Muscle of leg (tissue), 11 donors: Measurements from ENCODE around the gene THSD4. TPM values are rescaled to one million over a fixed set of nuclear protein-coding genes. Genes with fewer than 3 reads are reported as not detected.

ENCODE experiments used
- DNase-seq: peaks from one replicate; pipeline ENCODE4 v3.0.0; 2013
- H3K27ac ChIP-seq: one replicate; pipeline ENCODE4 v1.5.1; 2013; ENCODE audit warnings: mild to moderate bottlenecking, low read length, control low read depth
- H3K27me3 ChIP-seq: one replicate; pipeline ENCODE4 v1.6.1; 2013; ENCODE audit warnings: low read length; ENCODE audit not compliant: control insufficient read depth, insufficient read depth
- H3K36me3 ChIP-seq: one replicate; pipeline ENCODE4 v1.6.1; 2013; ENCODE audit warnings: low read length; ENCODE audit not compliant: control insufficient read depth, insufficient read depth
- H3K4me1 ChIP-seq: one replicate; pipeline ENCODE4 v1.6.1; 2013; ENCODE audit warnings: low read length; ENCODE audit not compliant: control insufficient read depth, insufficient read depth
- H3K4me3 ChIP-seq: one replicate; pipeline ENCODE4 v1.5.1; 2013; ENCODE audit warnings: low read length, control low read depth
- H3K9me3 ChIP-seq: replicated peaks from 2 replicates; pipeline ENCODE4 v1.6.1; 2013; ENCODE audit warnings: low read depth, low read length; ENCODE audit not compliant: control insufficient read depth
- WGBS: methylation state at CpG from one replicate; pipeline ENCODE4 v1.1.5; 2013; ENCODE audit warnings: missing lambda C conversion rate; ENCODE audit not compliant: insufficient coverage; 5-methylcytosine and 5-hydroxymethylcytosine counted together
- polyA plus RNA-seq, 8 donors: library from polyadenylated mRNA; unstranded; fragments of 120-200 nt; gene quantifications; one replicate each; pipeline versions ENCODE4 v1.2.1 to v1.2.3, GENCODE V29; 2013; ENCODE audit warnings: inconsistent platforms in 1 of 8, low replicate concordance in 1 of 8; ENCODE audit not compliant: insufficient read length in 8 of 8, insufficient read depth in 1 of 8
- total RNA-seq: library from RNA; stranded (reverse); fragments of 120-200 nt; gene quantifications from one replicate; pipeline ENCODE4 v1.2.4, GENCODE V29; 2013

THSD4 gene
- total and polyA plus RNA-seq, 9 donors, result 17.6 to 33.8 (median 25.5) TPM

DNA sequence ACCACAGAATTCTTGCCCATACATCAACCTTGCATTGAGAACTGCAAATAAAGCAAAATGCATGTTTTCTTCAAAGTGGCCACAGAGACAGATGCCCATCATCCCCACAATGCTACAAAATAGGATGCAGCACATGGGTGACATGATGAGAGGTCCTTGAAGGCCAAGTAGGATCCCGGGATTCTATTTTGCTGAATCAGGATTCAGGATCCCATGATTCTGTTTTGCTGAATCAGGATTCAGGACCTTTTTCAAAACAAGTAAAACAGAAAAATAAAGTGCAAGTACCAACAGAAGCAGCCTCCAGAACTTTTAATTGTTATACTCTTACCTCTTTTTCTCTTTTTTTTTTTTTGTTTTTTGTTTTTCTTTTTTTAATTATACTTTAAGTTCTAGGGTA is 453.0 kb downstream of the THSD4 start:
- Histone ChIP-seq H3K27me3 (no peaks in the 10 kb centered on the region), H3K9me3 (no peaks in the 10 kb centered on the region), H3K4me3 (no peak overlapping the region), H3K4me1 (no peaks in the 10 kb centered on the region), H3K36me3 (no peaks in the 10 kb centered on the region), H3K27ac (no peak overlapping the region)
- no peak for DNase-seq
- WGBS, result no CpG with 5 or more reads among the region's 1 CpG

DNA sequence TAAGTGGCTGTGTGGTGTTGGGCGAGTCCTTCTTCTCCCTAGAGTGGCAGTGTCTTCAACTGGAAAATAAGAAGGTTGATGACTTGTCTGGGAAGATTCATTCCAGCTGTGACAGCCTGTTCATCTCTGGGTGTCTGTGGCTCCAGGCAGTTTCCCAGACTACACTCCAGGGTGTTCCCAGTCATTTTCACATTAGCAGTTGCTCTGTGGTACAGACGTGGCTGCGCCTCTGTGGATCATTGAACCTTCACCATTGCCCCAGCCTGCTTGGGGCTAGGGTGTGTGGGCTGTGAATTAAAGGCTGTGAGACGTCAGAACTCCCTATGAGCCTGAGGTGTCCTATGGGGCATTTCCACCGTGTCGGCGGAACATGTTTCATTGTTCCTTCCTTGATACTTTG is 455.5 kb downstream of the THSD4 start:
- no peaks in the 10 kb centered on the region for H3K27me3 ChIP-seq
- H3K4me1 ChIP-seq, result no peaks in the 10 kb centered on the region
- H3K36me3 ChIP-seq, result no peaks in the 10 kb centered on the region
- DNase-seq, result no peak
- no peak overlapping the region for H3K4me3 ChIP-seq
- H3K9me3 ChIP-seq, result no peaks in the 10 kb centered on the region
- 64% methylated on average over 5 of the region's 7 CpGs for WGBS
- no peak overlapping the region for H3K27ac ChIP-seq

DNA sequence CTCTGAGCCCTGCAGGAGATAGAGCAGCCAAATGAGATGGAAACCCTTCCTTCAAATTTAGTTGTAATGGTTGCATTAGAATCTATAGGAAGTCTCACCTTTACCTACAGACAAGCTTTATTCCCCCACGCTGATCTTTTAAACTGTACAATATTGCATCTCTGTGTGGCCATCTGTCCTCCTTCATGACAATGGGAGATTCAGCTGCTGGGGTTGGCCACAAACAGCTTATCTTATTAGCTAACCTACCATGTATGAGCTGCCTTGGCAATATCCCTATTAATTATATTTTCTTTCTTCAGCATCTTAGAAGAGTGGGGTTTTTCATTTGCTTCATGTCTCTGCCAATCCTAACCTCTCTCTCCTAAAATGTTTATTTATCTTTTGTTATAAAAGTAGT is 456.4 kb downstream of the THSD4 start:
- Histone ChIP-seq H3K36me3 (no peaks in the 10 kb centered on the region), H3K27me3 (no peaks in the 10 kb centered on the region), H3K4me1 (no peaks in the 10 kb centered on the region), H3K27ac (no peak overlapping the region), H3K9me3 (no peaks in the 10 kb centered on the region), H3K4me3 (no peak overlapping the region)
- no CpG with 5 or more reads among the region's 1 CpG for WGBS
- DNase-seq, result no peak

DNA sequence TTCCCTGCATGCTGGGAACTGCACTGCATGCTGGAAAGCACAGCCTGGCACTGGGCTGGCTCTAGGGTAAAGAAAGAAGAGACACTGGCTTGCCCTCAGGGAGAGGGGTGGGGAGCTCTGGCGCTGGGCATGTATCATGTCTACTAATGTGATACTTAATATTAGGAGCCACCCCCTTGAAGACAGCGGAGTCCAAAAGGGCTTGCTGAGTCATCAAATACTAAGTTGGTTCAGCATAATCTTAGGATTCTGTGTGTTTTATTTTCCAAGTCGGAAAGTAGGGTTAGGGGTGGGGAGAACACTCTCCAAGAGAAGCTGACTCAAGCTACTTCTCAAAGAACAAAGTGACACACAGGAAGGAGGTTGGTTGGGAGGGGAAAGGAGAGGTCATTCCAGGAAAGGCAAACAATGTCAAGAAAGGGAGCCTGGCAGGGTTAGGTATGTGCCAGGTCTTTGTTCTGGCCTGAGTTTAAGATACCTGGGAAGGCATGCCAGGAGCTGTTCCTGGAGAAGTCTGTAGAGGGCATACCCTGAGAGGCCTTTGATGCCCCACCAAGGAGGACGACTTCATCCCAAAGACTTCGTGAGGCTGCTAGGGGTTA is 457.3 kb downstream of the THSD4 start:
- H3K36me3 ChIP-seq, result no peaks in the 10 kb centered on the region
- no peak overlapping the region for H3K27ac ChIP-seq

DNA sequence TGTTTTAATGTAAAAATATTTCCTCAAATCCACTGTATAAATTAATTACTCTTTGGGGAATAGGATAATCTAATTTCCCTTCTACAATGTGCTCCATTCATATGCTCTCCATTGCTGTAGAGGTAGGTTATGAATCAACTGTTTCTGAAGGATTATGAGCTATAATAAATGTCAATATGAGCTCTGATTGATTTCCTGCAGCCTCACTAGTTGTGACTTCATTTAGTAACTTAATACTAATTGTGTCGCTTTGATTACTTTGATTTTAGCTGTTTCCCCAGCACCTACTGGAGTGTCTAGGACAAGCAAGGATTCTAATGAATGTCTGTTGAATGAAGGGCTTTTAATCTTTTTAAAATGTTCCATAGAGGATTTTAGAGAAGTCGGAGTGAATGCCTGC is 458.3 kb downstream of the THSD4 start:
- DNase-seq, result no peak
- no peaks in the 10 kb centered on the region for H3K9me3 ChIP-seq
- no peak overlapping the region for H3K4me3 ChIP-seq
- no peak overlapping the region for H3K27ac ChIP-seq
- no peaks in the 10 kb centered on the region for H3K4me1 ChIP-seq
- WGBS, result 17% methylated on average over 1 of the region's 2 CpGs
- H3K36me3 ChIP-seq, result no peaks in the 10 kb centered on the region
- H3K27me3 ChIP-seq, result no peaks in the 10 kb centered on the region

More for the DNA sequence above, 457.3 kb downstream of the THSD4 start:
- Histone ChIP-seq H3K9me3 (no peaks in the 10 kb centered on the region), H3K4me1 (no peaks in the 10 kb centered on the region), H3K4me3 (no peak overlapping the region), H3K27me3 (no peaks in the 10 kb centered on the region)
- no peak for DNase-seq
- WGBS, result 58% methylated on average over 3 of the region's 5 CpGs

DNA sequence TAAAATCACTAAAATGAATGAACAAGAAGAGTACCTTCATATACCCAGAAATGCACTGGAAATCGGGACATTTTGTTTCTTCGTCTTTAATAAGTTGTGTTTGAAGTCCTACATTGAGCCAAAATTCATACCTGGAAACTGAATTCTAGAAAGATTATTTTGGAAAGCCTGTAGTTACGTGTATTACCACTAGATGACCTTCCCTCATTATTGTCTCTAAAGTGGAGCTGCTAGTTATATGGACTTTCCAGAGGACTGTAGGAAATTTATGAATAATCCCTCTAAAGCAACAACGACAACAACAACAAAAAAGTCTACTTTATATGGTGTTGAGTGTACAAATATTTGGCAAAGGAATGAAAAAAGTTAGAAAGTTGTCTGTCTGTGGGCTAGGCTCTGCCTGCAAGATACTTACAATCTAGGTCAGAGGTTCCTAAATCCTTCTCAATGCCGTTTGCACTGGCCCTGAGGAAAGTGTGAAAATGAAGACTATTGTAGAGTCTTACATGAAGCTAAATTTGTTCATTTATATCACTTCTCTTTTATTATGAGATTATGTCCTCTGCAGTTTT is 460.3 kb downstream of the THSD4 start:
- no peaks in the 10 kb centered on the region for H3K4me1 ChIP-seq
- no peak for DNase-seq
- H3K27me3 ChIP-seq, result no peaks in the 10 kb centered on the region
- no peaks in the 10 kb centered on the region for H3K36me3 ChIP-seq
- no peaks in the 10 kb centered on the region for H3K9me3 ChIP-seq
- no CpG with 5 or more reads among the region's 5 CpGs for WGBS
- H3K4me3 ChIP-seq, result no peak overlapping the region
- no peak overlapping the region for H3K27ac ChIP-seq

DNA sequence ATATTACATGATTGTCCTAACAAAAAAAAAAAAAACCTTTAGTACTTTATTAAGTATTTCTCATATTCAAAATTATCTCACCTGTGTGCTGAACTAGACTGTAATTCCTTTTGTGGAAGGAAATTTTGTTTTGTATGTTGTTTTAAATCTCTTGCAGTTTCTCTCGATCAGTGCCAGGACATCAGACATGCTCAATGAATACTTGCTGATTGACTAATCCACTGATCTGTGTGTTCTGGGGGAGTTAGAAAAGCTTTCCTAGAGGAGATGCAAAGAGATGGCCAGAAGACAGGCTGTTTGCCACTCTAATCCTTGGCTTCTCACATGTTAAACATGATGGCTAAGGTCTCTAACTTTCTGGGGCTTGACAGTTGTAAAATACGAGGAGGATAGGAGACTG is 461.8 kb downstream of the THSD4 start:
- no peak for DNase-seq
- Histone ChIP-seq H3K27me3 (no peaks in the 10 kb centered on the region), H3K4me1 (no peaks in the 10 kb centered on the region), H3K9me3 (no peaks in the 10 kb centered on the region), H3K4me3 (no peak overlapping the region), H3K27ac (no peak overlapping the region), H3K36me3 (no peaks in the 10 kb centered on the region)
- 57% methylated on average over 1 of the region's 2 CpGs for WGBS

DNA sequence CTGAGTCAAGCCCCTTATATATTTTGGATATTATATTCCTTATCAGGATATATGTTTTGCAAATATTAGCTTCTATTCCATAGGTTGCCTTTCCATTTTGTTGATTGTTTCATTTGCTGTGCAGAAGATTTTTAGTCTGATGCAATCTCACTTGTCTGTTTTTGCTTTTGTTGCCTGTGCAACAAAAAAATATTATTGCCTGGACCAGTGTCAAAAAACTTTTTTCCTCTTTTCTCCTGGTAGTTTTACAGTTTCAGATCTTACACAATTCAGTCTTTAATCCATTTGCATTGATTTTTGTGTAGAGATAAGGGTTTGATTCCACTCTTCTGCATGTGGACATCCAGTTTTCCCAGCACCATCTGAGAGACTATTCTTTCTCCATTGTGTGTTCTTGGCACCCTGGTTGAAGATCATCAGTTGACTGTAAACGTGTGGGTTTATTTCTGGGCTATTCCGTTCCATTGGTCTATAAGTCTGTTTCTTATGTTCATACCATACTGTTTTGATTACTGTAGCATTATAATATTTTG is 466.2 kb downstream of the THSD4 start:
- peak; percentile 26 for DNase-seq
- WGBS, result no CpG with 5 or more reads among the region's 2 CpGs
- H3K9me3 ChIP-seq, result peaks cover 16% of the 10 kb centered on the region

DNA sequence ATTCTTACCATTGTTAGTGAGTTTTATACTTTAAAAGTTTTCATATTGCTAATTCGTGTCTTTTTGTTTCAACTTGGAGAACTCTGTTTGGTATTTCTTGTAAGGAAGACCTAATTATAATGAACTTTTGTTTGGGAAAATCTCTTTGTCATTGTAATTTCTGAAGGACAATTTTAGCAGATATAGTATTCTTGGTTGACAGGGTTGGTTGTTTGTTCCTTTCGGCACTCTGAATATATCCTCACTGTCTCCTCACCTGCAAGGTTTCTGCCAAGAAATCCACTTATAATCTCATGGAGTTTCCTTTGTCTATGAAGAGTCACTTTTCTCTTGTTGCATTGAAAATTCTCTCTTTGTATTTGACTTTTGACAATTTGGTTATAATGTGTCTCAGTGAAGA is 469.9 kb downstream of the THSD4 start:
- no peaks in the 10 kb centered on the region for H3K36me3 ChIP-seq
- no peak for DNase-seq
- no peak overlapping the region for H3K27ac ChIP-seq
- H3K27me3 ChIP-seq, result no peaks in the 10 kb centered on the region
- H3K9me3 ChIP-seq, result peaks cover 16% of the 10 kb centered on the region
- H3K4me3 ChIP-seq, result no peak overlapping the region
- no CpG with 5 or more reads among the region's 2 CpGs for WGBS
- H3K4me1 ChIP-seq, result no peaks in the 10 kb centered on the region

More for the DNA sequence above, 466.2 kb downstream of the THSD4 start:
- no peak overlapping the region for H3K4me3 ChIP-seq
- no peaks in the 10 kb centered on the region for H3K27me3 ChIP-seq
- no peaks in the 10 kb centered on the region for H3K4me1 ChIP-seq
- no peaks in the 10 kb centered on the region for H3K36me3 ChIP-seq
- H3K27ac ChIP-seq, result no peak overlapping the region

DNA sequence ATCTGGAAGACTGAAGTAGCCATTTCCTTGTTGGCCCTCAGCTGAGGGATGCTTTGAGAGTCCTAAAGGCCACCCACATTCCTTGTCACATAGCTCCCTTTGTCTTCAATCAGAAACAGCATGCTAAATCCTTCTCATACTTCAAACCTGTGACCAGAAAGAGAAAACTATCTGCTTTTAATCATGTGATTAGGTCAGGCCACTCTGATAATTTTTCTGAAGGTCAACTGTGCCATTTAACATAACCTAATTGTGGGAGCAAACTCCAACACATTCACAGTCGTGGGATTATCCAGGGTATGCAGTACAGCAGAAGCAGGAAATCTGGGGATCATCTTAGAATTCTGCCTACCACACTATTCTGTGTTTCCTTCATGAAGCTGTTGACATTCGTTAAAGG is 471.2 kb downstream of the THSD4 start:
- Histone ChIP-seq H3K4me3 (no peak overlapping the region), H3K36me3 (no peaks in the 10 kb centered on the region), H3K9me3 (peaks cover 16% of the 10 kb centered on the region), H3K4me1 (no peaks in the 10 kb centered on the region), H3K27ac (no peak overlapping the region), H3K27me3 (no peaks in the 10 kb centered on the region)
- no peak for DNase-seq
- WGBS, result no CpG with 5 or more reads among the region's 2 CpGs
